ENCODE measurements around the gene OR8H1.

OR8H1 gene

GRCh38 chr11:56292154-56292553, at the start of gene OR8H1:
TSS of gene OR8H1 (minus strand) at chr11:56292254. CDS start at chr11:56291062, 1,192 bp downstream.
- peaks cover 35% of the 10 kb centered on the region for H3K9me3 Mint-ChIP-seq
- no peaks in the 10 kb centered on the region for H3K36me3 Mint-ChIP-seq (ENCODE audit: low read depth)
- H3K27ac Mint-ChIP-seq: no peak within 1 kb of the TSS
- DNase-seq (ENCODE audit: low spot score): no peak
- H3K27me3 Mint-ChIP-seq (ENCODE audit: low read depth): no peaks in the 10 kb centered on the region
- no peaks in the 10 kb centered on the region for H3K4me1 Mint-ChIP-seq (ENCODE audit: low read depth)
- no peak within 1 kb of the TSS for H3K4me3 Mint-ChIP-seq

GRCh38 chr11:56340289-56340688, 48.2 kb upstream of the OR8H1 start:
- no peaks in the 10 kb centered on the region for H3K27me3 Mint-ChIP-seq (ENCODE audit: low read depth)
- H3K9me3 Mint-ChIP-seq: peaks cover 56% of the 10 kb centered on the region
- H3K4me1 Mint-ChIP-seq (ENCODE audit: low read depth): no peaks in the 10 kb centered on the region
- DNase-seq (ENCODE audit: low spot score): no peak
- H3K27ac Mint-ChIP-seq: no peak overlapping the region
- H3K4me3 Mint-ChIP-seq: no peak overlapping the region
- no peaks in the 10 kb centered on the region for H3K36me3 Mint-ChIP-seq (ENCODE audit: low read depth)

- Mint-ChIP-seq H3K4me3 (no peak overlapping the region), H3K4me1 (ENCODE audit: low read depth) (no peaks in the 10 kb centered on the region), H3K27ac (no peak overlapping the region), H3K27me3 (ENCODE audit: low read depth) (no peaks in the 10 kb centered on the region), H3K36me3 (ENCODE audit: low read depth) (no peaks in the 10 kb centered on the region), H3K9me3 (peaks cover 29% of the 10 kb centered on the region)
- DNase-seq (ENCODE audit: low spot score): no peak
These were observed 41.1 kb upstream of the OR8H1 start for GRCh38 chr11:56333156-56333555.

GRCh38 chr11:56331861-56332491, 39.9 kb upstream of the OR8H1 start:
- no peaks in the 10 kb centered on the region for H3K4me1 Mint-ChIP-seq (ENCODE audit: low read depth)
- H3K27me3 Mint-ChIP-seq (ENCODE audit: low read depth): no peaks in the 10 kb centered on the region
- no peak overlapping the region for H3K27ac Mint-ChIP-seq
- H3K9me3 Mint-ChIP-seq: peaks cover 30% of the 10 kb centered on the region
- no peak for DNase-seq (ENCODE audit: low spot score)
- H3K36me3 Mint-ChIP-seq (ENCODE audit: low read depth): no peaks in the 10 kb centered on the region
- no peak overlapping the region for H3K4me3 Mint-ChIP-seq

- Mint-ChIP-seq H3K36me3 (ENCODE audit: low read depth) (no peaks in the 10 kb centered on the region), H3K9me3 (peaks cover 48% of the 10 kb centered on the region), H3K27ac (no peak within 1 kb of the TSS), H3K4me1 (ENCODE audit: low read depth) (no peaks in the 10 kb centered on the region), H3K4me3 (no peak within 1 kb of the TSS), H3K27me3 (ENCODE audit: low read depth) (no peaks in the 10 kb centered on the region)
- DNase-seq (ENCODE audit: low spot score): no peak
These were observed 22.8 kb upstream of the OR8H1 start, which contains the start of gene OR8K3 for GRCh38 chr11:56314844-56315243. TSS of gene OR8K3 (plus strand) at chr11:56315144. CDS start at chr11:56318307, 3,163 bp downstream.

GRCh38 chr11:56307836-56308235, 15.8 kb upstream of the OR8H1 start:
- Mint-ChIP-seq H3K27me3 (ENCODE audit: low read depth) (no peaks in the 10 kb centered on the region), H3K9me3 (peaks cover 68% of the 10 kb centered on the region), H3K4me3 (no peak overlapping the region), H3K4me1 (ENCODE audit: low read depth) (no peaks in the 10 kb centered on the region), H3K36me3 (ENCODE audit: low read depth) (no peaks in the 10 kb centered on the region), H3K27ac (no peak overlapping the region)
- no peak for DNase-seq (ENCODE audit: low spot score)

- no peak overlapping the region for H3K27ac Mint-ChIP-seq
- H3K4me1 Mint-ChIP-seq (ENCODE audit: low read depth): no peaks in the 10 kb centered on the region
- H3K27me3 Mint-ChIP-seq (ENCODE audit: low read depth): no peaks in the 10 kb centered on the region
- H3K9me3 Mint-ChIP-seq: peaks cover 45% of the 10 kb centered on the region
- no peaks in the 10 kb centered on the region for H3K36me3 Mint-ChIP-seq (ENCODE audit: low read depth)
- no peak for DNase-seq (ENCODE audit: low spot score)
- H3K4me3 Mint-ChIP-seq: no peak overlapping the region
These were observed 4.8 kb upstream of the OR8H1 start for GRCh38 chr11:56296898-56297297.

- Mint-ChIP-seq H3K27me3 (ENCODE audit: low read depth) (no peaks in the 10 kb centered on the region), H3K9me3 (peaks cover 38% of the 10 kb centered on the region), H3K27ac (no peak within 1 kb of the TSS), H3K4me3 (no peak within 1 kb of the TSS), H3K4me1 (ENCODE audit: low read depth) (no peaks in the 10 kb centered on the region), H3K36me3 (ENCODE audit: low read depth) (no peaks in the 10 kb centered on the region)
- no peak for DNase-seq (ENCODE audit: low spot score)
These were observed 18.2 kb downstream of the OR8H1 start, which contains the start of gene OR5T1 for GRCh38 chr11:56273854-56274253. TSS of gene OR5T1 (plus strand) at chr11:56274154. CDS start at chr11:56275639, 1,485 bp downstream.

GRCh38 chr11:56271092-56271491, 21.0 kb downstream of the OR8H1 start:
- Mint-ChIP-seq H3K27ac (no peak overlapping the region), H3K4me1 (ENCODE audit: low read depth) (no peaks in the 10 kb centered on the region), H3K4me3 (no peak overlapping the region), H3K9me3 (peaks cover 33% of the 10 kb centered on the region), H3K27me3 (ENCODE audit: low read depth) (no peaks in the 10 kb centered on the region), H3K36me3 (ENCODE audit: low read depth) (no peaks in the 10 kb centered on the region)
- DNase-seq (ENCODE audit: low spot score): no peak

GRCh38 chr11:56251954-56252353, 40.1 kb downstream of the OR8H1 start, which contains the start of gene OR5T3:
TSS of gene OR5T3 (plus strand) at chr11:56252254. CDS start at chr11:56252254, 0 bp downstream.
- Mint-ChIP-seq H3K27me3 (ENCODE audit: low read depth) (no peaks in the 10 kb centered on the region), H3K9me3 (peaks cover 34% of the 10 kb centered on the region), H3K4me3 (no peak within 1 kb of the TSS), H3K36me3 (ENCODE audit: low read depth) (no peaks in the 10 kb centered on the region), H3K27ac (no peak within 1 kb of the TSS), H3K4me1 (ENCODE audit: low read depth) (no peaks in the 10 kb centered on the region)
- DNase-seq (ENCODE audit: low spot score): no peak
